Esophagus squamous epithelium (tissue), 4 donors: ENCODE measurements around the gene HHLA2.

Source experiments
- POLR2A ChIP-seq, 4 donors: fragments of 450-650 bp; IDR thresholded peaks; one replicate each; pipeline ENCODE4 v1.6.1; 2017; ENCODE audit warnings: antibody characterized with exemption in 4 of 4, mild to moderate bottlenecking in 4 of 4, moderate library complexity in 3 of 4
- TF ChIP-seq, protein P1 (sequence below), 6 experiments: fragments of 450-650 bp in 4 of 6; fragments of 200-600 bp in 2 of 6; sonication (generic) in 2 of 6; IDR thresholded peaks; one replicate each; pipeline ENCODE4 v1.5.1; 2016 to 2019; ENCODE audit warnings: antibody characterized with exemption in 6 of 6, mild to moderate bottlenecking in 4 of 6, moderate library complexity in 4 of 6

DNA sequence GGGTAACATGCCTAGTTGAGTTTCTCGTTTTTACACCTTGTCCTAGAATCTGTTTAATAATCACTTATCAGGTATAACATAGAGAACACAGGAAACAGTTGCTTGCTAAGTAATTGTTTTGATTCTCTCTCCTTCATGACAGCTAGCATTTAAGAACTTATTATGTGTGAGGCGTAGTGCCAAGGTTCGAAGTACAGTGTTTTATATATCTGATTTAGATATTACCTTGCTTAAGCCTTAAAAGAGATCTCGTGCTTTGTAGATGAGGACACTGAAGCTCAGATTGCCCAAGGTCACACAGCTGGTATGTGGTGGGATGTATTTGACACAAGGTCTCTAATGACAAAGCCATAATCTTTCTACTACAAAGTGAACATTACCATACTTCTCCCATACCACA, 45.1 kb upstream of the HHLA2 start:
- TF ChIP-seq, protein P1, sequence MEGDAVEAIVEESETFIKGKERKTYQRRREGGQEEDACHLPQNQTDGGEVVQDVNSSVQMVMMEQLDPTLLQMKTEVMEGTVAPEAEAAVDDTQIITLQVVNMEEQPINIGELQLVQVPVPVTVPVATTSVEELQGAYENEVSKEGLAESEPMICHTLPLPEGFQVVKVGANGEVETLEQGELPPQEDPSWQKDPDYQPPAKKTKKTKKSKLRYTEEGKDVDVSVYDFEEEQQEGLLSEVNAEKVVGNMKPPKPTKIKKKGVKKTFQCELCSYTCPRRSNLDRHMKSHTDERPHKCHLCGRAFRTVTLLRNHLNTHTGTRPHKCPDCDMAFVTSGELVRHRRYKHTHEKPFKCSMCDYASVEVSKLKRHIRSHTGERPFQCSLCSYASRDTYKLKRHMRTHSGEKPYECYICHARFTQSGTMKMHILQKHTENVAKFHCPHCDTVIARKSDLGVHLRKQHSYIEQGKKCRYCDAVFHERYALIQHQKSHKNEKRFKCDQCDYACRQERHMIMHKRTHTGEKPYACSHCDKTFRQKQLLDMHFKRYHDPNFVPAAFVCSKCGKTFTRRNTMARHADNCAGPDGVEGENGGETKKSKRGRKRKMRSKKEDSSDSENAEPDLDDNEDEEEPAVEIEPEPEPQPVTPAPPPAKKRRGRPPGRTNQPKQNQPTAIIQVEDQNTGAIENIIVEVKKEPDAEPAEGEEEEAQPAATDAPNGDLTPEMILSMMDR (IDR thresholded peaks at IDR 0.05) = no peak
- no peak for TF ChIP-seq POLR2A (IDR thresholded peaks at IDR 0.05)
